Activated T-helper 17 cell treated with anti-CD3 and anti-CD28 coated beads, Interleukin-2, amount 50 U/mL, for 72 hours (primary cell): ENCODE measurements around the gene FHOD3. TPM values are rescaled to one million over a fixed set of nuclear protein-coding genes. Genes with fewer than 3 reads are reported as not detected.

Source experiments
- ATAC-seq: fragments of 150-1000 bp; cut with Tn5 transposase; replicated peaks from 2 replicates; pipeline ENCODE4 v1.10.0; 2021; ENCODE audit warnings: mild to moderate bottlenecking, moderate library complexity
- H3K27ac Mint-ChIP-seq: one replicate; pipeline ENCODE4 v1.8.0; 2022; ENCODE audit warnings: mixed read lengths
- H3K27me3 Mint-ChIP-seq: one replicate; pipeline ENCODE4 v1.8.0; 2022; ENCODE audit warnings: mixed read lengths
- H3K36me3 Mint-ChIP-seq: one replicate; pipeline ENCODE4 v1.8.0; 2022; ENCODE audit warnings: low read depth, mild to moderate bottlenecking, mixed read lengths
- H3K4me1 Mint-ChIP-seq: one replicate; pipeline ENCODE4 v1.8.0; 2022; ENCODE audit warnings: mixed read lengths
- H3K4me3 Mint-ChIP-seq: one replicate; pipeline ENCODE4 v1.8.0; 2022; ENCODE audit warnings: mild to moderate bottlenecking, mixed read lengths
- H3K9me3 Mint-ChIP-seq: one replicate; pipeline ENCODE4 v1.8.0; 2022; ENCODE audit warnings: mixed read lengths
- total RNA-seq, 2 donors: library from RNA; stranded (reverse); gene quantifications; one replicate each; pipeline ENCODE4 v1.2.3, GENCODE V29; 2022

Gene FHOD3
- total RNA-seq, 2 donors from 2014 or later: not detected

- no peak overlapping the region for H3K4me3 Mint-ChIP-seq
- H3K27ac Mint-ChIP-seq: no peak overlapping the region
- H3K36me3 Mint-ChIP-seq: no peaks in the 10 kb centered on the region
- no peaks in the 10 kb centered on the region for H3K4me1 Mint-ChIP-seq
- peaks cover 17% of the 10 kb centered on the region for H3K27me3 Mint-ChIP-seq
- peaks cover 3% of the 10 kb centered on the region for H3K9me3 Mint-ChIP-seq
- no peak for ATAC-seq
Observed at GRCh38 chr18:36623681-36624190, 326.2 kb downstream of the FHOD3 start.

DNA sequence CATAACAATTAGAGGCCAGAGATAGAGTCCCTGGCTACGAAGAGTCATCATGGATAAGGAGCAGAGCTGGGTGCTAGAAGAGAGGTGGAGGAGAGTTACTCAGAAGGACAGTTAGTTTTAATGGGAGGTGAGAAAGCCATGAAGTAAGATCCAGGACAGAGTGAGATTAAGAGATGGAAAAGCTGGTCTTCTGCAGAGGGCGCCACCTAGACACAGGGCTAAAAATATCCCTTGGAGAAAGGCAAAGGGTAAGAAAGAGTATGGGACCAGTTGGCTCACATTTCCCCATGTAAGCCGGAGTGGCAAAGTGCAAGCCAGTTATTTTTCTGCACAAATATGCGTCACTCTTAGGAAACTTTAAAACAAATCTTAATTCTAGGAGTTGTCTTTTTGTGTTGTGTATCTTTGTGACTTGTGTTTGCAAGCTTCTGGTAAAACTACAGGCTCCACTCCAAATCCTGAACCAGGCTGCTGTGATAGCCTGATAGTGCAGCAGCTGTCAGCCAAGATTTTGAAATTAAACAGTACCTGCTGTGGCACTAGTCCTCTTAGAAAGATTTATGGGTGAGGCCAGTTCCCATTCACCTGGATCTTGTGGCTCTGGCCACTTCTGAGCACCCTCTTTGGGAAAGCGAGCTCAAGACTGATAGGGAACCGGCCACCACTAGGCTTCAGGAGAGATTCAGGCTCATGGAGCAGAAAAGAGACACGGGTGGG, 327.1 kb downstream of the FHOD3 start:
- Mint-ChIP-seq H3K27me3 (peaks cover 17% of the 10 kb centered on the region), H3K9me3 (peaks cover 3% of the 10 kb centered on the region), H3K4me3 (no peak overlapping the region), H3K27ac (no peak overlapping the region), H3K4me1 (no peaks in the 10 kb centered on the region), H3K36me3 (no peaks in the 10 kb centered on the region)
- ATAC-seq: no peak

- Mint-ChIP-seq H3K4me3 (no peak overlapping the region), H3K36me3 (no peaks in the 10 kb centered on the region), H3K27me3 (peaks cover 13% of the 10 kb centered on the region), H3K4me1 (no peaks in the 10 kb centered on the region), H3K27ac (no peak overlapping the region), H3K9me3 (peaks cover 3% of the 10 kb centered on the region)
- ATAC-seq: no peak
Observed at GRCh38 chr18:36625386-36625785, 327.9 kb downstream of the FHOD3 start.

- Mint-ChIP-seq H3K9me3 (peaks cover 3% of the 10 kb centered on the region), H3K4me1 (no peaks in the 10 kb centered on the region), H3K4me3 (no peak overlapping the region), H3K27me3 (peaks cover 13% of the 10 kb centered on the region), H3K27ac (no peak overlapping the region), H3K36me3 (no peaks in the 10 kb centered on the region)
- no peak for ATAC-seq
Observed at GRCh38 chr18:36627637-36628036, 330.1 kb downstream of the FHOD3 start.

GRCh38 chr18:36628435-36629137, 331.1 kb downstream of the FHOD3 start:
- H3K27ac Mint-ChIP-seq: no peak overlapping the region

GRCh38 chr18:36629138-36629530, 331.6 kb downstream of the FHOD3 start:
- no peak overlapping the region for H3K4me3 Mint-ChIP-seq
- no peaks in the 10 kb centered on the region for H3K4me1 Mint-ChIP-seq
- H3K36me3 Mint-ChIP-seq: no peaks in the 10 kb centered on the region
- no peak for ATAC-seq
- H3K9me3 Mint-ChIP-seq: peaks cover 3% of the 10 kb centered on the region
- peaks cover 8% of the 10 kb centered on the region for H3K27me3 Mint-ChIP-seq
- no peak overlapping the region for H3K27ac Mint-ChIP-seq

More at GRCh38 chr18:36628435-36629137, 331.1 kb downstream of the FHOD3 start:
- no peak overlapping the region for H3K4me3 Mint-ChIP-seq
- H3K9me3 Mint-ChIP-seq: peaks cover 3% of the 10 kb centered on the region
- H3K4me1 Mint-ChIP-seq: no peaks in the 10 kb centered on the region
- H3K36me3 Mint-ChIP-seq: no peaks in the 10 kb centered on the region
- H3K27me3 Mint-ChIP-seq: peaks cover 11% of the 10 kb centered on the region
- no peak for ATAC-seq

GRCh38 chr18:36629836-36630235, 332.3 kb downstream of the FHOD3 start:
- ATAC-seq: no peak
- peaks cover 6% of the 10 kb centered on the region for H3K27me3 Mint-ChIP-seq
- H3K27ac Mint-ChIP-seq: no peak overlapping the region
- no peaks in the 10 kb centered on the region for H3K36me3 Mint-ChIP-seq
- H3K9me3 Mint-ChIP-seq: no peaks in the 10 kb centered on the region
- H3K4me3 Mint-ChIP-seq: no peak overlapping the region
- no peaks in the 10 kb centered on the region for H3K4me1 Mint-ChIP-seq

DNA sequence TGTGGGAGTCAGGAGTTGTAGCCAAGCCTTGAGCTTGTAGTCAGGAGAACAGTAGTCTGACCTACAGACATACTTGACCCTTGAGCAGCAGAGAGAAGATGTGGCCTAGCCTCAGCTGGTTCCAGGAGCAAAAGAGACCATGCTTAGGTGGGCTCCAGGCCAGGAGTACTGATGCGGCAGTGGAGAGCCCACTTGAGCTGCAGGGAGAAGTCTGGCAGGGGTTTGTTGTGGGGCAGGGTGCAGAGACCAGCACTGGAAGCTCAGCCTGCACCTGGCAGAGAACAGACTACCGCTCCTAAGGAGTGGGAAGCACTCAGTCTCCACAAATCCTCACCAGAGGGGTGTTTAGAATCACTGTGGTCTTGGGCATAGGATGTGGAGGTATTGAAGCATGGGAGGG, 333.4 kb downstream of the FHOD3 start:
- ATAC-seq: no peak
- no peaks in the 10 kb centered on the region for H3K9me3 Mint-ChIP-seq
- no peaks in the 10 kb centered on the region for H3K4me1 Mint-ChIP-seq
- H3K27me3 Mint-ChIP-seq: peaks cover 16% of the 10 kb centered on the region
- H3K36me3 Mint-ChIP-seq: no peaks in the 10 kb centered on the region
- no peak overlapping the region for H3K4me3 Mint-ChIP-seq
- no peak overlapping the region for H3K27ac Mint-ChIP-seq

- H3K4me3 Mint-ChIP-seq: no peak overlapping the region
- no peaks in the 10 kb centered on the region for H3K4me1 Mint-ChIP-seq
- H3K27me3 Mint-ChIP-seq: peaks cover 20% of the 10 kb centered on the region
- H3K9me3 Mint-ChIP-seq: no peaks in the 10 kb centered on the region
- H3K27ac Mint-ChIP-seq: no peak overlapping the region
- no peak for ATAC-seq
- H3K36me3 Mint-ChIP-seq: no peaks in the 10 kb centered on the region
Observed at GRCh38 chr18:36633961-36634412, 336.5 kb downstream of the FHOD3 start.

DNA sequence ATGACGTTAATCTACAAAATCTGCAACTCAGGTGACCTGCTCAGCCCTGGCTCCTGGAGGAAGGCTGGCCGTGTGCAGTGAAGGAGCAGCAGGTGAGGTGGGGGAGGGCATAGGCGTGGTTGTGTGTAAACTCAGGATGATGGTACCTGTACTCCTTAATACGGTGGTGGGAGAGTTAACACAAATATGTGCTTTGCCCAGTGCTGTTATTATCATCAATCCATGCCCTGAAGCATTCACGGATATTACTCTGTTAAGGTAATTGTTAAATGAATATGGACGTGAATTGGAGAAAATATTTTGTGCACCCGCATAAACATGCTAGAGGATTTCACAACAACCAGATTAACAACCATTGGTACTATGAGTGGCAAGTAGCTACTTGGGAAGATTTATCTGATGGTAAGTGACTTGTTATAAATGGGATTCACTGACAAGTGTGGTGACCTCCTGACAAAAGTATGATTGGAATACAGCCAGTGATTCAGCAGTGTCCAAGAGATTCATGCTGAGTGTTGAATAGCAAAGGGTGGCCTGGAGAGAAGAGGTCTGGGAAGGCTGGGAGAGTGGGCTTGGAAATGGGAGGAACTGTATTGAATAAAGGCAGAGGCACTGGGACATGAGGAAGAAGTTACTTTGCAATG, 337.2 kb downstream of the FHOD3 start:
- Mint-ChIP-seq H3K36me3 (no peaks in the 10 kb centered on the region), H3K27me3 (peaks cover 16% of the 10 kb centered on the region), H3K27ac (no peak overlapping the region), H3K4me1 (no peaks in the 10 kb centered on the region), H3K9me3 (no peaks in the 10 kb centered on the region), H3K4me3 (no peak overlapping the region)
- no peak for ATAC-seq

DNA sequence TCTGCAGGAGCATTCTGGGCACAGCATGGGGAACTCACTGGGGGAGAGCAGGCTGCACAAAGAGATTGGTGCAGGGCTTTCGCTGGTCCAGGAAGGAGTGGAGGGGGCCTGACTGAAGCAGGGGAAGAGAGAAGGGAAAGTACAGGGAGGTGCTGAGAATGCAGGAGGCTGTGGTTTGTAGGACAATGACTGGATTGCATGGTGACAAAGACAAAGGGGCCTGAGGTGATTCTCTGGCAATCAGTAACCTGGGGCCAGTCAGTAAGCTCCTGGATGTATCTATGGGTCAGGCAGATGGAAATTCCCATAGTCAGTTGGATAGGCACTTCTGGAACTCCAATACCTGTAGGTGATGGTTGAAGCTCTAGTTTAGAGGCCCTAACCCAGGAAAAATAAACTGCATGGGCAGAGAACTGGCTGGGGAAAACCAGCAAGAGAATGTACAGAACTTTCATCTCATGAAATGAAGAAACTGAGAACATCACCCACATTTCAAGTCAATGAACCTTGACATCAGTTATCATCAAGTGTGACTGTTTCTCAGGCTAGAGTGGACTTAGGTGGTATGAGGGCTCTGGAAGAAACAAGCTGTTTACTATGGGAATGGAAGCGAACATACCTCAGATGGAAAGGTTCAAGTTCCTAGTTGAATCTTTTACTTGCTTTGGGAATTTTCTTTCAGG, 338.0 kb downstream of the FHOD3 start:
- Mint-ChIP-seq H3K27me3 (peaks cover 15% of the 10 kb centered on the region), H3K4me3 (no peak overlapping the region), H3K36me3 (no peaks in the 10 kb centered on the region), H3K4me1 (no peaks in the 10 kb centered on the region), H3K9me3 (no peaks in the 10 kb centered on the region), H3K27ac (no peak overlapping the region)
- no peak for ATAC-seq

GRCh38 chr18:36636237-36636817, 338.8 kb downstream of the FHOD3 start:
- Mint-ChIP-seq H3K9me3 (no peaks in the 10 kb centered on the region), H3K36me3 (no peaks in the 10 kb centered on the region), H3K27me3 (peaks cover 15% of the 10 kb centered on the region), H3K27ac (no peak overlapping the region), H3K4me3 (no peak overlapping the region), H3K4me1 (no peaks in the 10 kb centered on the region)
- no peak for ATAC-seq

DNA sequence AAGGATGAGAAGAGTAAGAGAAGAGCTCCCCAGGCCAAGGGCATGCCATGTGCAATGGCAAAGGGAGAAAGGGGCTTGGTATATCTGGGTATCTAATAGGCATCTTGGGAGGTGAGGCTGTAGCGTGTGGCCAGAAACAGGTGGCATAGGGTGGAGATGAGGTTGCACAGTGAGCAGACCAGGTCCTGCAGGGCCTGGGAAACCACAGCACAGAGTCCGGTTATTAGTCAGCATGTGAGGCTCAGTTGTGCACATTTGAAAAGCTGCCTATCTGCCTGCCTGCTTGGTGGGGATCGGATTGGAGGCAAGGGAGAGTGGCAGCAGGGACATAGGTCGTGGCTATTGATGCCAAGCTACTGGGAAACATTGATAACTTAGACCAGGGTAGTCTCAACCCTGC, 340.7 kb downstream of the FHOD3 start:
- peak; percentile 19 for ATAC-seq
- peaks cover 15% of the 10 kb centered on the region for H3K27me3 Mint-ChIP-seq
- H3K36me3 Mint-ChIP-seq: no peaks in the 10 kb centered on the region
- no peaks in the 10 kb centered on the region for H3K9me3 Mint-ChIP-seq
- no peaks in the 10 kb centered on the region for H3K4me1 Mint-ChIP-seq
- H3K4me3 Mint-ChIP-seq: no peak overlapping the region
- H3K27ac Mint-ChIP-seq: no peak overlapping the region
